Mesenchymal stem cell (in vitro differentiated cells and primary cell): Measurements from ENCODE around the gene KCNMB4.

ENCODE experiments used
- DNase-seq: peaks from one replicate; pipeline ENCODE4 v3.0.0-alpha.2; 2013
- H2AFZ ChIP-seq: one replicate; pipeline ENCODE4 v1.6.1; 2013; ENCODE audit warnings: low read depth, mild to moderate bottlenecking, control low read depth, inconsistent platforms, low read length, moderate library complexity
- H2AK5ac ChIP-seq: 2 replicates; pipeline ENCODE4 v1.6.1; 2013; ENCODE audit warnings: low read length, moderate library complexity, mild to moderate bottlenecking, inconsistent platforms; ENCODE audit not compliant: severe bottlenecking
- H2BK120ac ChIP-seq: one replicate; pipeline ENCODE4 v1.6.1; 2013; ENCODE audit warnings: low read depth, mild to moderate bottlenecking, inconsistent platforms, low read length, moderate library complexity
- H2BK12ac ChIP-seq, 2 experiments: one replicate each; pipeline ENCODE4 v1.6.1; 2013; ENCODE audit warnings: inconsistent platforms in 2 of 2, low read length in 2 of 2, mild to moderate bottlenecking in 2 of 2, moderate library complexity in 2 of 2, control low read depth in 1 of 2
- H2BK15ac ChIP-seq: one replicate; pipeline ENCODE4 v1.6.1; 2013; ENCODE audit warnings: mild to moderate bottlenecking, low read depth, inconsistent platforms; ENCODE audit not compliant: poor library complexity, severe bottlenecking
- H2BK5ac ChIP-seq: 2 replicates; pipeline ENCODE4 v1.6.1; 2013; ENCODE audit warnings: low read depth, mild to moderate bottlenecking, low read length, control low read depth, inconsistent platforms; ENCODE audit not compliant: poor library complexity, severe bottlenecking
- H3K14ac ChIP-seq, 2 experiments: one replicate each; pipeline ENCODE4 v1.6.1; 2013; ENCODE audit warnings: inconsistent platforms in 2 of 2, low read length in 2 of 2, control low read depth in 1 of 2, mild to moderate bottlenecking in 1 of 2, moderate library complexity in 1 of 2
- H3K18ac ChIP-seq, 2 experiments: one replicate each; pipeline ENCODE4 v1.6.1; 2013; ENCODE audit warnings: inconsistent platforms in 2 of 2, low read length in 2 of 2, control low read depth in 1 of 2, low read depth in 1 of 2, mild to moderate bottlenecking in 1 of 2
- H3K23ac ChIP-seq, 2 experiments: one replicate each; pipeline ENCODE4 v1.6.1; 2013; ENCODE audit warnings: inconsistent platforms in 2 of 2, low read length in 2 of 2, mild to moderate bottlenecking in 2 of 2, moderate library complexity in 2 of 2, control low read depth in 1 of 2
- H3K27ac ChIP-seq: 2 replicates; pipeline ENCODE4 v1.5.1; 2013; ENCODE audit warnings: mild to moderate bottlenecking, moderate library complexity, low read length, control low read depth, inconsistent platforms; ENCODE audit not compliant: poor library complexity, severe bottlenecking
- H3K27me3 ChIP-seq, 2 experiments: 2 replicates each; pipeline versions ENCODE4 v1.6.1 to v1.7.0; 2013; ENCODE audit warnings: low read length in 2 of 2, mild to moderate bottlenecking in 2 of 2, moderate library complexity in 2 of 2, control low read depth in 1 of 2, inconsistent platforms in 1 of 2; ENCODE audit not compliant: control insufficient read depth in 1 of 2, insufficient read depth in 1 of 2
- H3K36me3 ChIP-seq, 2 experiments: 2 replicates each; pipeline versions ENCODE4 v1.6.1 to v1.7.0; 2013; ENCODE audit warnings: low read length in 2 of 2, control low read depth in 1 of 2, inconsistent platforms in 1 of 2, low read depth in 1 of 2, mild to moderate bottlenecking in 1 of 2; ENCODE audit not compliant: insufficient read depth in 2 of 2, control insufficient read depth in 1 of 2
- H3K4ac ChIP-seq, 2 experiments: one replicate each; pipeline ENCODE4 v1.6.1; 2013; ENCODE audit warnings: inconsistent platforms in 2 of 2, low read length in 2 of 2, mild to moderate bottlenecking in 2 of 2, moderate library complexity in 2 of 2, control low read depth in 1 of 2, low read depth in 1 of 2
- H3K4me1 ChIP-seq: 2 replicates; pipeline ENCODE4 v1.6.1; 2013; ENCODE audit warnings: low read depth, low read length, control low read depth; ENCODE audit not compliant: control insufficient read depth, insufficient read depth
- H3K4me2 ChIP-seq: 2 replicates; pipeline ENCODE4 v1.6.1; 2013; ENCODE audit warnings: low read length, mild to moderate bottlenecking, inconsistent platforms; ENCODE audit not compliant: poor library complexity, severe bottlenecking
- H3K4me3 ChIP-seq, 2 experiments: 2 replicates each; pipeline versions ENCODE4 v1.5.1 to v1.7.0; 2013; ENCODE audit warnings: low read length in 2 of 2, mild to moderate bottlenecking in 2 of 2, control low read depth in 1 of 2, low read depth in 1 of 2; ENCODE audit not compliant: insufficient read depth in 1 of 2
- H3K79me1 ChIP-seq: replicated peaks from 2 replicates; pipeline ENCODE4 v1.6.1; 2013; ENCODE audit warnings: mild to moderate bottlenecking, control low read depth, low read length, inconsistent platforms; ENCODE audit not compliant: poor library complexity, severe bottlenecking
- H3K9ac ChIP-seq: 2 replicates; pipeline ENCODE4 v1.7.0; 2013; ENCODE audit warnings: mild to moderate bottlenecking, low read length, moderate library complexity
- H3K9me3 ChIP-seq: 2 replicates; pipeline ENCODE4 v1.7.0; 2013; ENCODE audit warnings: mild to moderate bottlenecking, low read length; ENCODE audit not compliant: control insufficient read depth
- H4K8ac ChIP-seq: one replicate; pipeline ENCODE4 v1.6.1; 2013; ENCODE audit warnings: inconsistent platforms, mild to moderate bottlenecking, low read length, moderate library complexity
- H4K91ac ChIP-seq: one replicate; pipeline ENCODE4 v1.6.1; 2013; ENCODE audit warnings: mild to moderate bottlenecking, low read length, inconsistent platforms
- WGBS: methylation state at CpG from one replicate; pipeline ENCODE4 v1.1.7; 2013; ENCODE audit warnings: mixed read lengths; 5-methylcytosine and 5-hydroxymethylcytosine counted together

The KCNMB4 gene

GRCh38 chr12:70415987-70416386 is 49.9 kb downstream of the KCNMB4 start:
- no peak overlapping the region for H2AK5ac ChIP-seq
- H2AFZ ChIP-seq, result no peak overlapping the region
- no peak overlapping the region for H3K27ac ChIP-seq
- no peaks in the 10 kb centered on the region for H3K36me3 ChIP-seq
- DNase-seq, result no peak
- no peak overlapping the region for H2BK5ac ChIP-seq
- no peak overlapping the region for H4K91ac ChIP-seq
- 43% methylated on average over 1 of the region's 1 CpG for WGBS
- H3K18ac ChIP-seq, result no peak overlapping the region
- H3K9ac ChIP-seq, result no peak overlapping the region
- no peak overlapping the region for H2BK120ac ChIP-seq
- H3K23ac ChIP-seq, result no peak overlapping the region
- H3K4me1 ChIP-seq, result no peaks in the 10 kb centered on the region
- H2BK15ac ChIP-seq, result no peak overlapping the region
- no peak overlapping the region for H3K4me3 ChIP-seq
- no peaks in the 10 kb centered on the region for H3K27me3 ChIP-seq
- H3K4me2 ChIP-seq, result no peak overlapping the region
- H3K9me3 ChIP-seq, result no peaks in the 10 kb centered on the region
- H2BK12ac ChIP-seq, result no peak overlapping the region
- H4K8ac ChIP-seq, result no peak overlapping the region
- H3K4ac ChIP-seq, result no peak overlapping the region
- H3K14ac ChIP-seq, result no peak overlapping the region
- no peaks in the 10 kb centered on the region for H3K79me1 ChIP-seq

DNA sequence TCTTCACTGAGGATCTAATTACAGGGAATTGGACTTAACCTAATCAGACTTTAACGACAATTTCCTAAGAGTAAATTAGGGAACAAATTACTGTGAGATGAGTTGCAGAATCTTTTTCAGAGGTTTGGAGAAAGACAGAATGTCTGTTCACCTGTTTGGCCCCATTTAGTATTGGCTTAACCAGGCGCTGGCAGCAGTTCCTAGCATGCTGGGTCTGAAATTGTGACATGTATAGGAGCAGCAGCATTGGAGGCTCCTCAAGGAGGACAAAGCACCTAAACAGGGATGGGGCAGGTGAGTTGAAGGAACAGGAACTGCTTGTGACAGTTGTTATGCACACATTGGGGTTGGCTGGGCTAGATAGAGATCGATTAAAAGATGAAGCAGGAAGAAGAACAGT is 51.0 kb downstream of the KCNMB4 start:
- Histone ChIP-seq H2BK5ac (no peak overlapping the region), H3K79me1 (no peaks in the 10 kb centered on the region), H3K27ac (no peak overlapping the region), H3K4me1 (no peaks in the 10 kb centered on the region), H3K36me3 (no peaks in the 10 kb centered on the region), H3K9me3 (no peaks in the 10 kb centered on the region), H3K18ac (no peak overlapping the region), H3K27me3 (no peaks in the 10 kb centered on the region), H3K9ac (no peak overlapping the region), H2BK15ac (no peak overlapping the region), H3K14ac (no peak overlapping the region), H3K4me2 (no peak overlapping the region), H3K23ac (no peak overlapping the region), H3K4me3 (no peak overlapping the region), H2BK120ac (no peak overlapping the region), H3K4ac (no peak overlapping the region), H2AFZ (no peak overlapping the region), H4K8ac (no peak overlapping the region), H2AK5ac (no peak overlapping the region), H4K91ac (no peak overlapping the region), H2BK12ac (no peak overlapping the region)
- WGBS, result over 99% methylated on average over 3 of the region's 3 CpGs
- no peak for DNase-seq

DNA sequence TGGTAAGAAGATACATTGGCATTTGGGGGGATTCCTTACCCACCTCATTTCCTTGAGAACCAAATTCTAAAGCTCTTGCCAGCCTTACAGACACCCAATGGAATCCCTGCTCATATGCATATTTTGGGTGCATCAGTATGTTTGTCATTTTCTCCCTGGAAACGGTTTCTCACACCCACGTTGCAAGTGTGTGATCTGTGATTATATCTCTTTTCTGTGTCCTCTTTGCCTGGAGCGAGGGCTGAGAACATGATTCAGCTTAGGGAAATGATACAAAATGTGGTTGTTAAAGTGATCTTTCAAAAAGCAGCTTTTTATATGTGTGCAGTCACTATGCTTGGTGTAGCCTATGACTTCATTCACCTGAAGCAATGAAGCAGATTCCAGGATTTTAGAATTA is 52.0 kb downstream of the KCNMB4 start:
- no peak overlapping the region for H2AFZ ChIP-seq
- H2BK15ac ChIP-seq, result no peak overlapping the region
- no peaks in the 10 kb centered on the region for H3K79me1 ChIP-seq
- no peak overlapping the region for H3K18ac ChIP-seq
- H3K36me3 ChIP-seq, result no peaks in the 10 kb centered on the region
- H2BK120ac ChIP-seq, result no peak overlapping the region
- H3K4me2 ChIP-seq, result no peak overlapping the region
- no peak overlapping the region for H3K23ac ChIP-seq
- H2BK12ac ChIP-seq, result no peak overlapping the region
- no peak overlapping the region for H4K8ac ChIP-seq
- H3K4me1 ChIP-seq, result no peaks in the 10 kb centered on the region
- 92% methylated on average over 3 of the region's 3 CpGs for WGBS
- no peak overlapping the region for H3K4me3 ChIP-seq
- no peaks in the 10 kb centered on the region for H3K9me3 ChIP-seq
- no peak overlapping the region for H2AK5ac ChIP-seq
- H3K14ac ChIP-seq, result no peak overlapping the region
- DNase-seq, result no peak
- H2BK5ac ChIP-seq, result no peak overlapping the region
- no peak overlapping the region for H3K27ac ChIP-seq
- H3K9ac ChIP-seq, result no peak overlapping the region
- no peaks in the 10 kb centered on the region for H3K27me3 ChIP-seq
- no peak overlapping the region for H4K91ac ChIP-seq
- no peak overlapping the region for H3K4ac ChIP-seq

- Histone ChIP-seq H3K4me2 (no peak overlapping the region), H4K8ac (no peak overlapping the region), H4K91ac (no peak overlapping the region), H3K4me1 (no peaks in the 10 kb centered on the region), H2BK15ac (no peak overlapping the region), H2BK120ac (no peak overlapping the region), H3K4ac (no peak overlapping the region), H2BK12ac (no peak overlapping the region), H3K27me3 (no peaks in the 10 kb centered on the region), H3K9me3 (no peaks in the 10 kb centered on the region), H3K36me3 (no peaks in the 10 kb centered on the region), H2AK5ac (no peak overlapping the region), H2BK5ac (no peak overlapping the region), H3K18ac (no peak overlapping the region), H3K23ac (no peak overlapping the region), H3K27ac (no peak overlapping the region), H2AFZ (no peak overlapping the region), H3K4me3 (no peak overlapping the region), H3K9ac (no peak overlapping the region), H3K14ac (no peak overlapping the region), H3K79me1 (no peaks in the 10 kb centered on the region)
- 95% methylated on average over 8 of the region's 8 CpGs for WGBS
- no peak for DNase-seq
Observed at GRCh38 chr12:70422631-70423030, 56.5 kb downstream of the KCNMB4 start.
